Neural cell (in vitro differentiated cells): ENCODE results near the gene MN1. TPM values are rescaled to one million over a fixed set of nuclear protein-coding genes. Genes with fewer than 3 reads are reported as not detected.

ENCODE experiments used
- H2AFZ ChIP-seq: fragments of 200-600, 300-800 bp; sonication (generic), shearing (Covaris generic); 2 replicates; pipeline ENCODE4 v1.6.0; 2014; ENCODE audit warnings: low read depth, mild to moderate bottlenecking, antibody characterized with exemption, low read length, moderate library complexity
- H3F3A ChIP-seq: fragments of 200-600 bp; shearing (Covaris generic); 2 replicates; pipeline ENCODE4 v1.6.1; 2016; ENCODE audit warnings: mild to moderate bottlenecking, moderate library complexity, mixed read lengths, antibody characterized with exemption, low read length; ENCODE audit not compliant: insufficient read depth, poor library complexity, severe bottlenecking
- H3K27ac ChIP-seq: fragments of 200-600, 300-800 bp; sonication (generic), shearing (Covaris generic); 2 replicates; pipeline ENCODE4 v1.5.1; 2014; ENCODE audit warnings: mild to moderate bottlenecking, low read length, moderate library complexity
- H3K27me3 ChIP-seq: fragments of 300-800, 200-600 bp; sonication (generic), shearing (Covaris generic); 2 replicates; pipeline ENCODE4 v1.6.0; 2014; ENCODE audit warnings: mild to moderate bottlenecking, low read depth, low read length, moderate library complexity; ENCODE audit not compliant: insufficient read depth
- H3K36me3 ChIP-seq: fragments of 300-800, 200-600 bp; sonication (generic), shearing (Covaris generic); 2 replicates; pipeline ENCODE4 v1.5.1; 2014; ENCODE audit warnings: mild to moderate bottlenecking, antibody characterized with exemption, low read length, moderate library complexity; ENCODE audit not compliant: insufficient read depth
- H3K4me2 ChIP-seq: fragments of 300-800, 200-600 bp; sonication (generic), shearing (Covaris generic); 2 replicates; pipeline ENCODE4 v1.6.0; 2014; ENCODE audit warnings: mild to moderate bottlenecking, low read length
- H3K4me3 ChIP-seq: fragments of 300-800, 200-600 bp; sonication (generic), shearing (Covaris generic); 2 replicates; pipeline ENCODE4 v1.5.1; 2014; ENCODE audit warnings: mild to moderate bottlenecking, low read length, moderate library complexity
- H3K79me2 ChIP-seq: fragments of 200-600 bp; shearing (Covaris generic); replicated peaks from 2 replicates; pipeline ENCODE4 v1.6.0; 2014; ENCODE audit warnings: mild to moderate bottlenecking, low read length, moderate library complexity; ENCODE audit not compliant: insufficient read depth
- H3K9ac ChIP-seq: fragments of 300-800, 200-600 bp; sonication (generic), shearing (Covaris generic); 2 replicates; pipeline ENCODE4 v1.6.1; 2016; ENCODE audit warnings: mild to moderate bottlenecking, low read length, mixed read lengths
- H3K9me2 ChIP-seq: fragments of 200-600 bp; shearing (Covaris generic); 2 replicates; pipeline ENCODE4 v1.6.1; 2016; ENCODE audit warnings: mild to moderate bottlenecking, low read length, mixed read lengths; ENCODE audit not compliant: insufficient read depth
- H3K9me3 ChIP-seq: fragments of 200-600, 300-800 bp; sonication (generic), shearing (Covaris generic); 2 replicates; pipeline ENCODE4 v1.6.1; 2016; ENCODE audit warnings: mild to moderate bottlenecking, mixed run types, low read length, moderate library complexity, mixed read lengths
- H4K20me1 ChIP-seq: fragments of 200-600 bp; shearing (Covaris generic); 2 replicates; pipeline ENCODE4 v1.6.1; 2016; ENCODE audit warnings: mild to moderate bottlenecking, mixed run types; ENCODE audit not compliant: insufficient read depth
- EP300 ChIP-seq: fragments of 450-650 bp; conservative IDR thresholded peaks from 2 replicates; pipeline ENCODE4 v1.6.1; 2014; ENCODE audit warnings: antibody characterized with exemption, mild to moderate bottlenecking, moderate library complexity; ENCODE audit not compliant: poor library complexity, severe bottlenecking
- EZH2 ChIP-seq: fragments of 200-600, 300-800 bp; shearing (Covaris generic), sonication (generic); IDR thresholded peaks from 2 replicates; pipeline ENCODE4 v1.6.1; 2014; ENCODE audit warnings: antibody characterized with exemption, low read length, borderline replicate concordance, mild to moderate bottlenecking; ENCODE audit not compliant: insufficient read depth, poor library complexity, severe bottlenecking
- MXI1 ChIP-seq: fragments of 450-650 bp; conservative IDR thresholded peaks from 2 replicates; pipeline ENCODE4 v1.6.1; 2014; ENCODE audit warnings: antibody characterized with exemption, mild to moderate bottlenecking; ENCODE audit not compliant: poor library complexity, severe bottlenecking
- POLR2AphosphoS5 ChIP-seq: IDR thresholded peaks from 2 replicates; pipeline ENCODE4 v1.6.1; 2012
- RAD21 ChIP-seq: fragments of 450-650 bp; conservative IDR thresholded peaks from 2 replicates; pipeline ENCODE4 v1.6.1; 2014; ENCODE audit warnings: antibody characterized with exemption, mild to moderate bottlenecking, moderate library complexity
- SMC3 ChIP-seq: fragments of 450-650 bp; conservative IDR thresholded peaks from 2 replicates; pipeline ENCODE4 v1.6.1; 2014; ENCODE audit warnings: antibody characterized with exemption, mild to moderate bottlenecking, moderate library complexity; ENCODE audit not compliant: poor library complexity
- TAF1 ChIP-seq: IDR thresholded peaks from 2 replicates; pipeline ENCODE4 v1.6.1; 2012; ENCODE audit warnings: low read depth
- polyA plus RNA-seq: library from polyadenylated mRNA; depleted of rRNA; stranded (reverse); fragments of >200 nt; gene quantifications from 2 replicates; pipeline ENCODE4 v1.2.3, GENCODE V29; 2014
- TF ChIP-seq, protein P1 (sequence below): IDR thresholded peaks from 2 replicates; pipeline ENCODE4 v1.6.1; 2012; ENCODE audit warnings: borderline replicate concordance
- TF ChIP-seq, protein P2 (sequence below): fragments of 450-650 bp; IDR thresholded peaks from 2 replicates; pipeline ENCODE4 v1.5.1; 2014; ENCODE audit warnings: antibody characterized with exemption, mild to moderate bottlenecking, moderate library complexity; ENCODE audit not compliant: poor library complexity, severe bottlenecking

MN1 gene
- polyA plus RNA-seq, 1 donor from 2014 or later, result 7.3 TPM

DNA sequence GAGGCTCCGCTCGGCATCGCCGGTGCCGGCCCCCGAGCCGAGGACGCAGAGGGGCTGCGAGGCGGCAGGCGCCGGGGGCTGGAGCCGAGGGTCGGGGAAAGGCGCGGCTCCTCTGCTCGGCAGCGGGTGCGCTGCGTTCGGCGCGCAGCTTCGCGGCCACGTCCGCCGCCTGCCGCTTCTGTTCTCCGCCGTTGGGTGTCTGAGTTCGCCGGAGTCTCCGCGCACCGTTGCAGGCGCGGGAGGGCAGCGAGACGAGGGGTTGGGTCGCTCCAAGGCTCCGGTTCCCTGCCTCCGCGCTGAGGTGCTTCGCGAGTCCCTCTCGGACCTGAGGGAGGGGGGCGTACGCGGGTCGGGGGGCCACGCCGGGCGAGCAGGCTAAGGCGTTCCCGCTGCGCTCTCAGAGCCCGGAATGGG is 347 bp downstream of the MN1 start:
- Histone ChIP-seq H3K79me2 (peaks cover 46% of the 10 kb centered on the region), H3K9me3 (no peaks in the 10 kb centered on the region), H3K27ac (peak overlapping the region; percentile 89), H3K27me3 (no peaks in the 10 kb centered on the region), H3K9ac (peak overlapping the region; percentile 93), H2AFZ (no peak overlapping the region), H3K4me2 (no peak overlapping the region), H3K36me3 (no peaks in the 10 kb centered on the region), H3K4me3 (peak overlapping the region; percentile 80), H4K20me1 (no peaks in the 10 kb centered on the region), H3K9me2 (no peaks in the 10 kb centered on the region), H3F3A (no peaks in the 10 kb centered on the region)
- TF ChIP-seq EP300 (no peak), TAF1 (no peak), RAD21 (peak; percentile 51), POLR2AphosphoS5 (no peak), MXI1 (peak; percentile 41), EZH2 (no peak), SMC3 (no peak)
- TF ChIP-seq, protein P1, sequence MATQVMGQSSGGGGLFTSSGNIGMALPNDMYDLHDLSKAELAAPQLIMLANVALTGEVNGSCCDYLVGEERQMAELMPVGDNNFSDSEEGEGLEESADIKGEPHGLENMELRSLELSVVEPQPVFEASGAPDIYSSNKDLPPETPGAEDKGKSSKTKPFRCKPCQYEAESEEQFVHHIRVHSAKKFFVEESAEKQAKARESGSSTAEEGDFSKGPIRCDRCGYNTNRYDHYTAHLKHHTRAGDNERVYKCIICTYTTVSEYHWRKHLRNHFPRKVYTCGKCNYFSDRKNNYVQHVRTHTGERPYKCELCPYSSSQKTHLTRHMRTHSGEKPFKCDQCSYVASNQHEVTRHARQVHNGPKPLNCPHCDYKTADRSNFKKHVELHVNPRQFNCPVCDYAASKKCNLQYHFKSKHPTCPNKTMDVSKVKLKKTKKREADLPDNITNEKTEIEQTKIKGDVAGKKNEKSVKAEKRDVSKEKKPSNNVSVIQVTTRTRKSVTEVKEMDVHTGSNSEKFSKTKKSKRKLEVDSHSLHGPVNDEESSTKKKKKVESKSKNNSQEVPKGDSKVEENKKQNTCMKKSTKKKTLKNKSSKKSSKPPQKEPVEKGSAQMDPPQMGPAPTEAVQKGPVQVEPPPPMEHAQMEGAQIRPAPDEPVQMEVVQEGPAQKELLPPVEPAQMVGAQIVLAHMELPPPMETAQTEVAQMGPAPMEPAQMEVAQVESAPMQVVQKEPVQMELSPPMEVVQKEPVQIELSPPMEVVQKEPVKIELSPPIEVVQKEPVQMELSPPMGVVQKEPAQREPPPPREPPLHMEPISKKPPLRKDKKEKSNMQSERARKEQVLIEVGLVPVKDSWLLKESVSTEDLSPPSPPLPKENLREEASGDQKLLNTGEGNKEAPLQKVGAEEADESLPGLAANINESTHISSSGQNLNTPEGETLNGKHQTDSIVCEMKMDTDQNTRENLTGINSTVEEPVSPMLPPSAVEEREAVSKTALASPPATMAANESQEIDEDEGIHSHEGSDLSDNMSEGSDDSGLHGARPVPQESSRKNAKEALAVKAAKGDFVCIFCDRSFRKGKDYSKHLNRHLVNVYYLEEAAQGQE, result peak; percentile 15
- TF ChIP-seq, protein P2, sequence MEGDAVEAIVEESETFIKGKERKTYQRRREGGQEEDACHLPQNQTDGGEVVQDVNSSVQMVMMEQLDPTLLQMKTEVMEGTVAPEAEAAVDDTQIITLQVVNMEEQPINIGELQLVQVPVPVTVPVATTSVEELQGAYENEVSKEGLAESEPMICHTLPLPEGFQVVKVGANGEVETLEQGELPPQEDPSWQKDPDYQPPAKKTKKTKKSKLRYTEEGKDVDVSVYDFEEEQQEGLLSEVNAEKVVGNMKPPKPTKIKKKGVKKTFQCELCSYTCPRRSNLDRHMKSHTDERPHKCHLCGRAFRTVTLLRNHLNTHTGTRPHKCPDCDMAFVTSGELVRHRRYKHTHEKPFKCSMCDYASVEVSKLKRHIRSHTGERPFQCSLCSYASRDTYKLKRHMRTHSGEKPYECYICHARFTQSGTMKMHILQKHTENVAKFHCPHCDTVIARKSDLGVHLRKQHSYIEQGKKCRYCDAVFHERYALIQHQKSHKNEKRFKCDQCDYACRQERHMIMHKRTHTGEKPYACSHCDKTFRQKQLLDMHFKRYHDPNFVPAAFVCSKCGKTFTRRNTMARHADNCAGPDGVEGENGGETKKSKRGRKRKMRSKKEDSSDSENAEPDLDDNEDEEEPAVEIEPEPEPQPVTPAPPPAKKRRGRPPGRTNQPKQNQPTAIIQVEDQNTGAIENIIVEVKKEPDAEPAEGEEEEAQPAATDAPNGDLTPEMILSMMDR, result peak; percentile 23

DNA sequence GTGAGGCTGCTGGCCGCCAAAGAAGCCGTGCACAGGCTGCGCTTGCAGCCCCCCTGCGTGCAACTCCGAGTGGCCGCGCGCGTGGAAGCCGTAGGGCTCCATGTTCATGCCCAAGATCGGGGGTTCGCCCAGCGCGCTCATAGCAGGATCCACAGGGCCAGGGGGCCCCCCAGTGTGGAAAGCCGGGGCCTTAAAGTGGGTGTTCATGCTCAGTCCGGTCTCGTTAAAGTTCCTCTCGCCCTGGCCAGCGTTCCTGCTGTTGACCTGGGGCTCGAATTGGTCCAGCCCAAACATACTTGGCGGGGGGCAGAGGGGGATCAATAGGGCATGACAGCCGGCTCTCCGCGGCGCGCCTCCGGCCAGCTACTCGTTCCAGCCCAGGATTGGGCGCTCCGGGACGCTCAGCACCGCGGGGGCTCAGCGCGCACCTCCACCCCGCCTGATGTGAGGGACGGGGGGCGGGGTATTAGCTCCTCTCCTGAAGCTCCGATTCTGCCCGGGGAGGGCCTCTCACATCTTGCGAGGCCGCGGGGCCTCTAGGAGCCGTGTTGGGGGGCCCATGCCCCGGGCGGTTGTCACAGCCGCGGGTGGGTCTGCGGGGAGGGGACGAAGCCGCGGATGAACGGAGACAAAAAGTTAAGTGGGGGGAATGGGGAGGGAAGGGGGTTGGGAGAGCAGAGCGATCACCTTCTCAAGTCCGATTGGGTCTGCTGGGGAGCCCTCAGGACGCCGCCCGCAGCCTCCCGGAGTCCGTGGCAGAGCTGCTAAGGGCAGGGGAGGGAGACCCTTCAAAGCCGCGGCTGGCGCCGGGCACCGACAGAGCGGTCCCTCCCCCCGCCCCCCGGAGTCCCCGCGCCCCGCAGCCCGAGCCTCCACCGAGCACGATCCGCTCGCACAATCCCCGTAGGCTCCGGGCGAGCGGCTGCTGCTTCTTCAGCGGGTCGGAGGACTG is 1.0 kb downstream of the MN1 start:
- H2AFZ ChIP-seq, result no peak overlapping the region
- H3F3A ChIP-seq, result no peaks in the 10 kb centered on the region
- peak overlapping the region; percentile 93 for H3K9ac ChIP-seq
- no peaks in the 10 kb centered on the region for H3K27me3 ChIP-seq
- TF ChIP-seq, protein P2, result no peak
- TF ChIP-seq EZH2, result no peak
- peak; percentile 19 for TF ChIP-seq SMC3
- TF ChIP-seq TAF1, result no peak
- no peak for TF ChIP-seq EP300
- no peak for TF ChIP-seq POLR2AphosphoS5
- TF ChIP-seq RAD21, result peak; percentile 19
- TF ChIP-seq, protein P1, result peak; percentile 7
- no peak for TF ChIP-seq MXI1
- H3K4me3 ChIP-seq, result peak overlapping the region; percentile 80
- H3K9me2 ChIP-seq, result no peaks in the 10 kb centered on the region
- peak overlapping the region; percentile 89 for H3K27ac ChIP-seq
- no peaks in the 10 kb centered on the region for H3K36me3 ChIP-seq
- peaks cover 53% of the 10 kb centered on the region for H3K79me2 ChIP-seq
- H4K20me1 ChIP-seq, result no peaks in the 10 kb centered on the region
- H3K4me2 ChIP-seq, result peak overlapping the region; percentile 68
- no peaks in the 10 kb centered on the region for H3K9me3 ChIP-seq
